ENCODE results near the gene PEX6. TPM values are rescaled to one million over a fixed set of nuclear protein-coding genes. Genes with fewer than 3 reads are reported as not detected.
A peak's percentile ranks its signal among the peaks of the same experiment; 100 is the strongest.

The PEX6 gene
- total and polyA plus RNA-seq, 2 of the 13 experiments (the other 11 are each of a cell fraction or from before 2014, with no cell fraction given) = 5.1 to 6.7 TPM

GRCh38 chr6:43013843-43014433, 35.0 kb upstream of the PEX6 start, which contains the start of the genes KLHDC3 and MEA1 (continued):
- TF ChIP-seq FIP1L1 (IDR thresholded peaks at IDR 0.05; ENCODE audit: borderline replicate concordance, insufficient read depth, low read depth, low read length) (0 out of 2 replicates have a peak, but pooled peaks have one; percentile 48), MAFF (IDR thresholded peaks at IDR 0.05; ENCODE audit: low read depth, low read length) (0 out of 2 replicates have a peak, but pooled peaks have one; percentile 30), ZNF44 (CRISPR knock-in tag; IDR thresholded peaks at IDR 0.05) (no peak), CREB1 (IDR thresholded peaks at IDR 0.05) (peak; percentile 89), CREB1 (CRISPR knock-in tag; IDR thresholded peaks at IDR 0.05) (peak; percentile 95), ZNF160 (CRISPR knock-in tag; IDR thresholded peaks at IDR 0.05) (0 out of 2 replicates have a peak, but pooled peaks have one; percentile 46), ZNF800 (CRISPR knock-in tag; IDR thresholded peaks at IDR 0.05) (no peak), ZNF143 (CRISPR knock-in tag; IDR thresholded peaks at IDR 0.05) (peak; percentile 94), ZNF296 (CRISPR knock-in tag; conservative IDR thresholded peaks at IDR 0.05) (no peak), FOXJ3 (CRISPR knock-in tag; IDR thresholded peaks at IDR 0.05; ENCODE audit: borderline replicate concordance) (peak; percentile 42; the same call in 1 of the 2 replicates), ZFP36L2 (CRISPR knock-in tag; IDR thresholded peaks at IDR 0.05) (no peak), ZNF142 (CRISPR knock-in tag; IDR thresholded peaks at IDR 0.05) (0 out of 2 replicates have a peak, but pooled peaks have one; percentile 11), DZIP1 (CRISPR knock-in tag; IDR thresholded peaks at IDR 0.05) (no peak), NKX3-1 (CRISPR knock-in tag; IDR thresholded peaks at IDR 0.05) (0 out of 2 replicates have a peak, but pooled peaks have one; percentile 29), ZNF317 (CRISPR knock-in tag; IDR thresholded peaks at IDR 0.05) (no peak)
- TF ChIP-seq, protein P1, sequence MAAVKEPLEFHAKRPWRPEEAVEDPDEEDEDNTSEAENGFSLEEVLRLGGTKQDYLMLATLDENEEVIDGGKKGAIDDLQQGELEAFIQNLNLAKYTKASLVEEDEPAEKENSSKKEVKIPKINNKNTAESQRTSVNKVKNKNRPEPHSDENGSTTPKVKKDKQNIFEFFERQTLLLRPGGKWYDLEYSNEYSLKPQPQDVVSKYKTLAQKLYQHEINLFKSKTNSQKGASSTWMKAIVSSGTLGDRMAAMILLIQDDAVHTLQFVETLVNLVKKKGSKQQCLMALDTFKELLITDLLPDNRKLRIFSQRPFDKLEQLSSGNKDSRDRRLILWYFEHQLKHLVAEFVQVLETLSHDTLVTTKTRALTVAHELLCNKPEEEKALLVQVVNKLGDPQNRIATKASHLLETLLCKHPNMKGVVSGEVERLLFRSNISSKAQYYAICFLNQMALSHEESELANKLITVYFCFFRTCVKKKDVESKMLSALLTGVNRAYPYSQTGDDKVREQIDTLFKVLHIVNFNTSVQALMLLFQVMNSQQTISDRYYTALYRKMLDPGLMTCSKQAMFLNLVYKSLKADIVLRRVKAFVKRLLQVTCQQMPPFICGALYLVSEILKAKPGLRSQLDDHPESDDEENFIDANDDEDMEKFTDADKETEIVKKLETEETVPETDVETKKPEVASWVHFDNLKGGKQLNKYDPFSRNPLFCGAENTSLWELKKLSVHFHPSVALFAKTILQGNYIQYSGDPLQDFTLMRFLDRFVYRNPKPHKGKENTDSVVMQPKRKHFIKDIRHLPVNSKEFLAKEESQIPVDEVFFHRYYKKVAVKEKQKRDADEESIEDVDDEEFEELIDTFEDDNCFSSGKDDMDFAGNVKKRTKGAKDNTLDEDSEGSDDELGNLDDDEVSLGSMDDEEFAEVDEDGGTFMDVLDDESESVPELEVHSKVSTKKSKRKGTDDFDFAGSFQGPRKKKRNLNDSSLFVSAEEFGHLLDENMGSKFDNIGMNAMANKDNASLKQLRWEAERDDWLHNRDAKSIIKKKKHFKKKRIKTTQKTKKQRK (IDR thresholded peaks at IDR 0.05; ENCODE audit: low read length) = no peak

Measured in HepG2 (cell line).